IMR-90 (cell line): Measurements from ENCODE around the gene LYPD5.
"Not testable (repeated sequence)": the region's sequence is repeated elsewhere in the genome, so short reads cannot be mapped to it uniquely, and the experiment has no call there.

Source experiments
- BHLHE40 ChIP-seq: fragments of 150-350 bp; IDR thresholded peaks from 2 replicates; pipeline ENCODE4 v1.6.1; 2016; ENCODE audit warnings: mild to moderate bottlenecking, low read depth, low read length
- CEBPB ChIP-seq: IDR thresholded peaks from 2 replicates; pipeline ENCODE4 v1.6.1; 2012; ENCODE audit warnings: low read depth, low read length, improper control_type of control experiment
- FOS ChIP-seq: fragments of 150-350 bp; IDR thresholded peaks from 2 replicates; pipeline ENCODE4 v1.6.1; 2016; ENCODE audit warnings: low read depth, low read length
- MAFK ChIP-seq: IDR thresholded peaks from 2 replicates; pipeline ENCODE4 v1.6.1; 2012; ENCODE audit warnings: low read depth, low read length, improper control_type of control experiment
- POLR2A ChIP-seq: IDR thresholded peaks from 2 replicates; pipeline ENCODE4 v1.6.1; 2012; ENCODE audit warnings: mild to moderate bottlenecking, low read depth, low read length
- RAD21 ChIP-seq: IDR thresholded peaks from 2 replicates; pipeline ENCODE4 v1.6.1; 2012; ENCODE audit warnings: low read length, improper control_type of control experiment
- RFX5 ChIP-seq: IDR thresholded peaks from 2 replicates; pipeline ENCODE4 v1.8.0; 2012; ENCODE audit warnings: low read depth, mild to moderate bottlenecking, low read length, moderate library complexity
- SMC3 ChIP-seq: fragments of 150-350 bp; IDR thresholded peaks from 2 replicates; pipeline ENCODE4 v1.6.1; 2016; ENCODE audit warnings: low read depth, mild to moderate bottlenecking, antibody characterized with exemption, low read length, moderate library complexity
- TF ChIP-seq, protein P1 (sequence below): conservative IDR thresholded peaks from 2 replicates; pipeline ENCODE4 v1.5.1; 2012; ENCODE audit warnings: mild to moderate bottlenecking, low read depth, low read length, improper control_type of control experiment
- TF ChIP-seq, protein P2 (sequence below): fragments of 150-350 bp; IDR thresholded peaks from 2 replicates; pipeline ENCODE4 v1.6.1; 2017; ENCODE audit warnings: mild to moderate bottlenecking, antibody characterized with exemption, low read length, low read depth

DNA sequence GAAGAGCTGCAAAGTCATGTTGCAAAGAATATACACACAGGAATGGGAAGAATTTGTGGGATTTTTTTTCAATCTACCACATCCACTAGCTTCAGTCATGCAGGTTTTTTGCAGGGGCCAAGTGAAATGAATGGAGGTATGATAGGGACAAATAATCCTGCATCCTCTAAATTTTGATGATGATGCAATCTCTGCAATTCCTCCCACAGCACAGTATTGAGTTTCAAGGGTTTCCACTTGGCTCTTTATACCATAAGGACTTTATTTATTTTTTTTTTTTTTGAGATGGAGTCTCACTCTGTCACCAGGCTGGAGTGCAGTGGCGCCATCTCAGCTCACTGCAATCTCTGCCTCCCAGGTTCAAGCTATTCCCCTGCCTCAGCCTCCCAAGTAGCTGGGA, 15.2 kb upstream of the LYPD5 start:
- TF ChIP-seq RAD21, POLR2A, SMC3, RFX5, BHLHE40, FOS, MAFK: not testable (repeated sequence)
- TF ChIP-seq, protein P1, sequence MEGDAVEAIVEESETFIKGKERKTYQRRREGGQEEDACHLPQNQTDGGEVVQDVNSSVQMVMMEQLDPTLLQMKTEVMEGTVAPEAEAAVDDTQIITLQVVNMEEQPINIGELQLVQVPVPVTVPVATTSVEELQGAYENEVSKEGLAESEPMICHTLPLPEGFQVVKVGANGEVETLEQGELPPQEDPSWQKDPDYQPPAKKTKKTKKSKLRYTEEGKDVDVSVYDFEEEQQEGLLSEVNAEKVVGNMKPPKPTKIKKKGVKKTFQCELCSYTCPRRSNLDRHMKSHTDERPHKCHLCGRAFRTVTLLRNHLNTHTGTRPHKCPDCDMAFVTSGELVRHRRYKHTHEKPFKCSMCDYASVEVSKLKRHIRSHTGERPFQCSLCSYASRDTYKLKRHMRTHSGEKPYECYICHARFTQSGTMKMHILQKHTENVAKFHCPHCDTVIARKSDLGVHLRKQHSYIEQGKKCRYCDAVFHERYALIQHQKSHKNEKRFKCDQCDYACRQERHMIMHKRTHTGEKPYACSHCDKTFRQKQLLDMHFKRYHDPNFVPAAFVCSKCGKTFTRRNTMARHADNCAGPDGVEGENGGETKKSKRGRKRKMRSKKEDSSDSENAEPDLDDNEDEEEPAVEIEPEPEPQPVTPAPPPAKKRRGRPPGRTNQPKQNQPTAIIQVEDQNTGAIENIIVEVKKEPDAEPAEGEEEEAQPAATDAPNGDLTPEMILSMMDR = not testable (repeated sequence)
- TF ChIP-seq CEBPB = peak; percentile 76
- TF ChIP-seq, protein P2, sequence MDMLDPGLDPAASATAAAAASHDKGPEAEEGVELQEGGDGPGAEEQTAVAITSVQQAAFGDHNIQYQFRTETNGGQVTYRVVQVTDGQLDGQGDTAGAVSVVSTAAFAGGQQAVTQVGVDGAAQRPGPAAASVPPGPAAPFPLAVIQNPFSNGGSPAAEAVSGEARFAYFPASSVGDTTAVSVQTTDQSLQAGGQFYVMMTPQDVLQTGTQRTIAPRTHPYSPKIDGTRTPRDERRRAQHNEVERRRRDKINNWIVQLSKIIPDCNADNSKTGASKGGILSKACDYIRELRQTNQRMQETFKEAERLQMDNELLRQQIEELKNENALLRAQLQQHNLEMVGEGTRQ = not testable (repeated sequence)
